SK-MEL-5 (cell line): ENCODE measurements around the gene REN. TPM values are rescaled to one million over a fixed set of nuclear protein-coding genes. Genes with fewer than 3 reads are reported as not detected.

ENCODE experiments used
- DNase-seq: peaks from one replicate; pipeline ENCODE4 v3.0.0-alpha.2; 2016; ENCODE audit warnings: low read depth, low spot score
- in situ Hi-C: cut with HindIII; loops from 2 replicates; pipeline ENCODE4 v1.10.0; 2016; ENCODE audit warnings: low sequenced_read_pairs, high pct_unique_total_duplicates, low pct_unique_long_range_greater_than_20kb
- total RNA-seq: library from RNA; depleted of rRNA; stranded (reverse); fragments of >200 nt; shearing (Covaris generic); gene quantifications from 2 replicates; pipeline ENCODE4 v1.2.3, GENCODE V29; 2014

REN gene
- total RNA-seq, 1 experiment from 2014 or later = not detected

GRCh38 chr1:204194080-204194479 lies 27.9 kb upstream of the REN start:
- in situ Hi-C loops = no loop called here
- no peak for DNase-seq

GRCh38 chr1:204192589-204193352 lies 26.6 kb upstream of the REN start:
- in situ Hi-C loops = no loop called here
- no peak for DNase-seq

GRCh38 chr1:204192046-204192445 lies 25.9 kb upstream of the REN start:
- in situ Hi-C loops = no loop called here
- no peak for DNase-seq

- in situ Hi-C loops = no loop called here
Measured at GRCh38 chr1:204191456-204191855, 25.3 kb upstream of the REN start.

GRCh38 chr1:204190212-204191211 lies 24.4 kb upstream of the REN start:
- in situ Hi-C loops = no loop called here
- DNase-seq = no peak

More at GRCh38 chr1:204191456-204191855, 25.3 kb upstream of the REN start:
- DNase-seq = no peak

GRCh38 chr1:204188959-204189639 lies 23.0 kb upstream of the REN start:
- in situ Hi-C loops = no loop called here

GRCh38 chr1:204186597-204186996 lies 20.5 kb upstream of the REN start:
- in situ Hi-C loops = no loop called here
- DNase-seq = no peak

More at GRCh38 chr1:204188959-204189639, 23.0 kb upstream of the REN start:
- no peak for DNase-seq

- no peak for DNase-seq
- in situ Hi-C loops = no loop called here
Measured at GRCh38 chr1:204181116-204181515, 15.0 kb upstream of the REN start.

- in situ Hi-C loops = no loop called here
- no peak for DNase-seq
Measured at GRCh38 chr1:204180133-204180532, 14.0 kb upstream of the REN start.

GRCh38 chr1:204178487-204179281 lies 12.5 kb upstream of the REN start:
- in situ Hi-C loops = no loop called here

GRCh38 chr1:204177133-204177532 lies 11.0 kb upstream of the REN start:
- in situ Hi-C loops = no loop called here
- DNase-seq = no peak

More at GRCh38 chr1:204178487-204179281, 12.5 kb upstream of the REN start:
- no peak for DNase-seq

- DNase-seq = no peak
- in situ Hi-C loops = no loop called here
Measured at GRCh38 chr1:204176049-204176448, 9.9 kb upstream of the REN start.

GRCh38 chr1:204174958-204175357 lies 8.8 kb upstream of the REN start:
- DNase-seq = no peak
- in situ Hi-C loops = no loop called here

GRCh38 chr1:204172404-204173029 lies 6.4 kb upstream of the REN start:
- in situ Hi-C loops = no loop called here
- DNase-seq = no peak

- in situ Hi-C loops = no loop called here
- DNase-seq = no peak
Measured at GRCh38 chr1:204171751-204172178, 5.6 kb upstream of the REN start.

GRCh38 chr1:204170494-204171155 lies 4.5 kb upstream of the REN start:
- in situ Hi-C loops = no loop called here
- DNase-seq = no peak
